ENCODE measurements around the gene GALNT3. TPM values are rescaled to one million over a fixed set of nuclear protein-coding genes. Genes with fewer than 3 reads are reported as not detected.

The GALNT3 gene
- total RNA-seq, 1 experiment from 2014 or later, result not detected

DNA sequence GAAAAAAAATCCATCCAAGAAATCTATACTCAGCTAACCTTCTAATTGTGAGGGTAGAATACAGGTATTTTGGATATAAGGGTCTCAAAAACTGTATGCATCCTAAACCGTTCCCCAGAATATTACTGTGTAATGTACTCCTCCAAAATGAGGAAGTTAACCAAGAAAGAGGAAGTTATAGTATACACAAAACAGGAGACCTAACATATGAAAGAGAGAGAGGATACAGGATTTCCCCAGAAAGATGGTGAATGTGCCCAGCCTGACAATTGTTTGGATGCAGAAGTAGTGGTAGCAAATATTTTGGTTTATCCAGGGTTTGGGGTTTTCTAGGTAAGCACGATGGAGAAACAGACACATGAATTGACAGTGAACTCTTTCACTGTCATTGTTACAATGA is 50.6 kb downstream of the GALNT3 start:
- DNase-seq (ENCODE audit: low read depth), result no peak

DNA sequence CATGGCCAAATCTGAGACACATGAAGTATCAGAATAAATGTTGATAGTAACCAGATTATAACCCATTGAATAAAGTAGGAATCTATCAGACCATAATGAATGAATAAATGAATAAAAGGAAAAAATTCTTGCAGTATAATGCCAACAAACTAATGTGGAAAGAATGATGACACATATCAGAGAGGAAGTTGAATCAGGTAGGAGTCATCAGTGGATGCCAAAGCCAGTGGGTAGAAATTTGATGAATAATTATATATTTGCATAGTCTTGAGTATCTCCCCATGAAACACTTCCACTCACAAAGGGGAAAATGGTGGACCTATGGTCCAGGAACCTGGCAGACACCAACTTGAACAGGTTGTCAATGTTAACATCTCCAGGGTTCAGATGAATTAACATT is 68.6 kb downstream of the GALNT3 start:
- DNase-seq (ENCODE audit: low read depth), result peak; percentile 50

GRCh38 chr2:165720511-165720910 is 73.5 kb downstream of the GALNT3 start:
- peak; percentile 72 for DNase-seq (ENCODE audit: low read depth)

DNA sequence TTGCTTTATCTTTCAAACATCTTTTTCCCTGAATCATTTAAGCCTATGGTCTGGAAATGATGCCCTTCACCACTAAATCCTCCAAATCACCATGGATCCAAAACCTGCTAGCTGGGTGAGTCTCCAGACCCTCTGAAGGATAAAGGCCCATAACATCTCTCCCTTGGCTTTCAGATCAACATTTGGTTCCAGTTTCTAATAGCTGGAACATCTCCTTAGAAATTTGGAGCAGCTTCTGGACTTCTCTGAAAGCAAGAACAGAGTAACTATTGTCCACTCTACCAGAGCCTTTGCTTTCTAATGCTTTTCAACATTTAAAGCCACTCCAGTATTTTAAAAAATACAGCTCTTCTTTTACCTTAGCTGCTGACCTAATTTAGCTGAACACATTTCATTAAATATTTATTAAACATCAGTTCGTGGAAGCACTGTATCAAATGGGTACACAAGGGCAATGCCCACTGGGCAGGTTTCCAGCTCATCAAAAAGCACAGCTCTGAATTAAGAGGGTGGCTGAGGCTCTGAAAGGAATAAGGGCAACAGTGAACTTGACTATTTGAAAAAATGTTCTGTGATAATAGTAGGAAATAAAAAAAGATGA is 75.3 kb downstream of the GALNT3 start:
- no peak for DNase-seq (ENCODE audit: low read depth)

- DNase-seq (ENCODE audit: low read depth), result no peak
Observed at GRCh38 chr2:165716091-165716490, 78.0 kb downstream of the GALNT3 start.

- no peak for DNase-seq (ENCODE audit: low read depth)
Observed at GRCh38 chr2:165706960-165707487, 87.0 kb downstream of the GALNT3 start.

DNA sequence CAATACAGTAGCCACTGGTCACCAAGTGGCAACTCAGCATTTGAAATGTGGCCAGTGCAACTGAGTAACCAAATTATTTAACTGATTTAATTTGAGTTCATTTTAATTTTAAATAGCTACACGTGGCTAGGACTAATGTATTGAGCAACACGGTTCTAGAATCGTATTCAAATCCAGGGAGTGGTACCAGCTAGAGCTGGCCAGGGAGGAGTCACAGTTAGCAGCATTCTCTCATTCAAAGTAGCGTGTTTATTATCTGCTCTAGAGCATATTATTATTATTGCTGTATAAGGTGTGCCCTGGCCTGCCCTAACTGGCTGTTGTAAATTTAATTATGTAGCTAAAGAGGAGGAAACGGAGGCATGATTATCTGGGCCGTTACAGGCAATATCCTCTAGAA is 92.9 kb downstream of the GALNT3 start:
- no peak for DNase-seq (ENCODE audit: low read depth)

GRCh38 chr2:165700531-165700930 is 93.5 kb downstream of the GALNT3 start:
- DNase-seq (ENCODE audit: low read depth), result no peak

- no peak for DNase-seq (ENCODE audit: low read depth)
Observed at GRCh38 chr2:165699946-165700345, 94.1 kb downstream of the GALNT3 start.

DNA sequence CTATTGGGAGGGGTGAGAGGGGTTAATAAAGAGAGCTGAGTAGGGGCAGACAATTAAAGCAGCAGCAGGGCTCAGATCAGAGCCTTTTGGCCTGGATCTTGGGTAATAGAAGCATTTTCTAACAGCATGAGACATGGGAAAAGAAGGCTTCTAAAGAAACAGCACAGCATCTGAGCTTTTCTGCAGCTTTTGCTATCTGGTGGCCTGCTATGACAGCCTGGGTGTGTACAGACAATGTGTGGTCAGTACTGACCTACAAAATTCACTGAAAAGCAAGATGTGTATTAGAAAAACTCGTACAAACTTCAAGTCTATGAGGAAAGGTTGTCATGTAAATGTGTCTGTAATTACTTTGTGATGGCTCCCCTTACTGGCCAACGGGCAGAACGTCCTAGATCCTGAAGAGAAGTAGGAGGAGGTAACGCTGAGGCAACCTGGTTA is 95.6 kb downstream of the GALNT3 start:
- peak; percentile 3 for DNase-seq (ENCODE audit: low read depth)

- no peak for DNase-seq (ENCODE audit: low read depth)
Observed at GRCh38 chr2:165697748-165698443, 96.2 kb downstream of the GALNT3 start.

Other genes with a start within 250 kb of the GALNT3 start
- 23.7 and 27.0 TPM in 2 replicates for gene TTC21B, start 159.5 kb upstream of the GALNT3 start, total RNA-seq (2014; rRNA removed; shearing (Covaris generic))

All from RPMI7951 (cell line).